Effector CD4-positive, alpha-beta T cell (primary cell): ENCODE results near the gene KDM4B.

ENCODE experiments used
- DNase-seq: peaks from one replicate; pipeline ENCODE4 v3.0.0-alpha.2; 2020

KDM4B gene

GRCh38 chr19:5126498-5127223 lies 157.7 kb downstream of the KDM4B start:
- no peak for DNase-seq

- no peak for DNase-seq
Observed at GRCh38 chr19:5127717-5128116, 158.8 kb downstream of the KDM4B start.

DNA sequence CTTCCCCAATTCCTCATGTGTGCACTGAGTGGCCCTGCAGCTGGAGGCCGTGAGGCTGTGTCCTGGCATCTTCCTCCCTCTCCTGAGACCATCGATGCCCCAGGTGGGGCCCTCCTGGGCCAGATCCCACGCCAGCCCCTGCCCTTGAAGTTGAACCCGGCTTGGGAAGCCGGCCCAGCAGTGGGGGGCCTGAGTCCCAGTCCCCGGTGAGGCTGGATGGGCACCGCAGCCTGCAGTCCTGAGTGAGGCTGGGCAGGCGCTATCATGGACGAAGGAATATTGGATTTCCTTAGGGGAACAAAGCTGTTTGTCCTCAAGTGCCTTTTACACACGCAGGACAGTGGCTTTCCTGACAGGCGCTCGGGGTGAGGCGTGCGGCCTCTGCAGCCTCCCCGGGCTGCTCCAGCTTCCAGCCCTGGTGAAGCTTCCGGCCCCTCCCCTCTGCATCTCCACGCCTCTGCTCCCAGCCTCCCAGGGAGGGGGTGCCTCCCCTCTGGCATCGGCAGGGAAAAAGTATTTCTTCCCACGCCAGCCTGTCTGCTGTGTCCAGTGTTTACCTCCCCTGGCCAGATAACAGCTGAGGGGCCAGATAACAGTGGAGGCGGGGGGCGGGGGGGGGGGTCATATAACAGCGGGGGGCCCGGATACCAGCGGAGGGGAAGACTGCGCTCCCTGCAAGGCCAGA lies 159.5 kb downstream of the KDM4B start:
- DNase-seq: no peak

DNA sequence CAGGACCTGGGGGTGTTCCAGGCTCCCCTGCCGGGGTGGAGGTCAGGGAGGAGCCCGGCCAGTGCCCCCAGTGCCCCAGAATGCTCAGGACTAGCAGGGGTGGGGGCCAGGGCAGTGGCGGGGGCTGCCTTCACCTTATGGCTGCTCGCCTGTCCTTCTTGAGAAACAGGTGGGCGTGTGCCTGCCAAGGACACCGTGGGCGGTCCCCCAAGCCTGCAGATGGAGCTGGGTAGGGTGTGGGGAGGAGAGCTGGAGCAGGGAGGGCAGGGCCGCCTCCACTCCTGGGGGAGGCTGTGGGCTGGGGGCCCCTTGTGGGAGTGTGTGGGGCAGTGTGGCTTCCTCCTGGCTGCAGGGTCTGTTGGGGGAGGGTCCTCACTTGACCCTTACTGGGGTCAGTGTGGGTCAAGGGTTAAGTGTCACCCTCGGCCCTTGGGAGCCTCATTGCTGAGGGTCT lies 160.1 kb downstream of the KDM4B start:
- DNase-seq: no peak

DNA sequence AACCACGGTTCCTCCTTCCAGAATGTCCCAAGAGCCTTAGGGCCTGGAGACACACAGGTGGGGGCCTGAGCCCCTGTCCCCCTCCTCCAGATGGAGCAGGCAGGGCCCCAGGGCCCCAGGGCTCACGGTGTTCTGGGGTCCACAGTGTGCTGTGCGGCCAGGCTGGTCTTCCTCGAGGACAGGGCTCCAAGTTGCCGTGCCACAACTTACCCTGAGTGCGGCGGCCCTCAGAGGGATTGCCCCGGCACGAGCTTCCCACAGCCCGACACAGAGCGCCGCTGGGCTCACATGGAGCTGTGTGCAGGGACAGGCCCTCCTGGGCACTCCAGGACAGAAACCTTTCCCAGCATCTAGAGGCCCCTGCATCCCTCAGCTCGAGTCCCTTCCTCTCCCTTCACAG lies 160.8 kb downstream of the KDM4B start:
- DNase-seq: no peak

- peak; percentile 59 for DNase-seq
Observed at GRCh38 chr19:5130371-5131030, 161.6 kb downstream of the KDM4B start.

DNA sequence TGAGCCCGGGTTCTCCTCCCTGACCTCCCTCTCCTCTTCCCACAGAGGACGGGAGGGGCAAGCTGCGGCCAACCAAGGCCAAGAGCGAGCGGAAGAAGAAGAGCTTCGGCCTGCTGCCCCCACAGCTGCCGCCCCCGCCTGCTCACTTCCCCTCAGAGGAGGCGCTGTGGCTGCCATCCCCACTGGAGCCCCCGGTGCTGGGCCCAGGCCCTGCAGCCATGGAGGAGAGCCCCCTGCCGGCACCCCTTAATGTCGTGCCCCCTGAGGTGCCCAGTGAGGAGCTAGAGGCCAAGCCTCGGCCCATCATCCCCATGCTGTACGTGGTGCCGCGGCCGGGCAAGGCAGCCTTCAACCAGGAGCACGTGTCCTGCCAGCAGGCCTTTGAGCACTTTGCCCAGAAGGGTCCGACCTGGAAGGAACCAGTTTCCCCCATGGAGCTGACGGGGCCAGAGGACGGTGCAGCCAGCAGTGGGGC lies 162.2 kb downstream of the KDM4B start:
- DNase-seq: no peak

DNA sequence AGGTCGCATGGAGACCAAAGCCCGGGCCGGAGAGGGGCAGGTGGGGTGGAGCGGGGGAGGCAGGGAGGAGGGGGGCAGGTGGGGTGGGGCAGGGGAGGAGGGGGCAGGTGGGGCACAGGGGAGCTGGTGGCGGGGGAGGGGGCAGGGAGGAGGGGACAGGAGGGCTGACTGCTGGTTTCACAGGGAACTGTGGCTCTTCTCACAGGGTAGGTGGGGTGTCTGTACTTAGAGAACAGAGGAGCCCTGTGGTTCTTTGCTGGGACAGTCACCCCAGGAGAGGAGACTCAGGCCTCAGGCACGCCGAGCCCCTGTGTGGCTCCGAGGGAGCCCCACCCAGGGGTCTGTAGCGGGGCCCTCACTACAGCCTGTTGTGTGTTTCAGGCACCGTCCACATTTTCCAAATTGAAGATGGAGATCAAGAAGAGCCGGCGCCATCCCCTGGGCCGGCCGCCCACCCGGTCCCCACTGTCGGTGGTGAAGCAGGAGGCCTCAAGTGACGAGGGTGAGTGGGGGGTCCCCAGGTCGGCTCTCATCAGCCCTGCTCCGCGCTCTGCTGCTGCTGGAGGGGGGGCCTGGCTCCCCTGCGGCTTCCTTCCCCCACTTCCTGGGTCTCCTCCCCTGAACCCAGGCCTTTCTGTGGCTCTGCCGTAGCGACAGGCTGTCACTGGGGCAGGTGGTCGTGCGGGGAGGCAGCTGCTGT lies 162.7 kb downstream of the KDM4B start:
- DNase-seq: no peak

GRCh38 chr19:5132206-5132560 lies 163.3 kb downstream of the KDM4B start:
- DNase-seq: no peak

DNA sequence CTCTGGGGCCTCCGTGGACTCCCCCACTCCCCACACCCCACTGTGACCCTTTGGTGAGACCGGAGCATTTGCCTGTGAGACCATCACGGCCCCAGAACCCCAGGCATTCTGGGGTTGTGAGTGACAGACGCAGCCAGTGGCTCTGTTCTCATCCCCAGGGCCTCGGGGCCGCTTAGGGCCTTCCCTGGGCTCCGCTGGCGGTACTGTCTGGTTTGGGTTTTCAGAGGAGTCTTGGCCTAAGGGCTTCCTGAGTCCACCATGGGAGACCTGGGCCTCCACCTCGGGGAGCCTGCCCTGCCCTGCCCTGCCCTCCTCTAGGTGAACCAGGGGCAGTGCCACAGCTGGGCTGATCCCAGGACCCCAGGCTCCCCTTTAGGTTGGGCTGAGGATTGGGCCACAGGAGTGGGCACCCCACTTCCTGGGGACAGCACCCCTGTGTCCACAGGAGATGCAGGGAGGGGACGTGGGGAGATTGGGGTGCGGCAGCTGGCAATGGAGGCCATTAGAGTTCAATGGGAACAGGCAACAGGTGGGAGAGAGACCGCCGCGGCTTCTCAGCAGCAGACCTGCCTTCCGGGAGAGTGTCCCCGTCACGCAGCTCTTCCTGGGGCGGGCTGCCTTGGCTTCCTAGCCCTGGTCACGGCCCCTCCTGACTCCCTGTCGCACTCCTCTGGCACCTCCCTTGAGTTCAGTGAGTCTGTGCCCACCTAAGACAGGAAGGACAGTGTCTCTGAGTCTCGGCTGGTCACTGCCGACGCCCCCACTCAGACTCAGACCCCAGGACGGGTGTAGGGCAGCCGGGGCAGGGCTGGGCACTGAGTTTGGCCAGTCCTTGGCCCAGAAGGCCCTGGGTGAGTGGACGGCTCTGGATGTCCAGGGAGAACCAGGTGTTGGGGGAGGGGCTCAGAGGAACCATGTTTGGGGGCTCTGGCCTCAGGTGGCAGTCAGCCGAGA lies 164.1 kb downstream of the KDM4B start:
- DNase-seq: no peak

DNA sequence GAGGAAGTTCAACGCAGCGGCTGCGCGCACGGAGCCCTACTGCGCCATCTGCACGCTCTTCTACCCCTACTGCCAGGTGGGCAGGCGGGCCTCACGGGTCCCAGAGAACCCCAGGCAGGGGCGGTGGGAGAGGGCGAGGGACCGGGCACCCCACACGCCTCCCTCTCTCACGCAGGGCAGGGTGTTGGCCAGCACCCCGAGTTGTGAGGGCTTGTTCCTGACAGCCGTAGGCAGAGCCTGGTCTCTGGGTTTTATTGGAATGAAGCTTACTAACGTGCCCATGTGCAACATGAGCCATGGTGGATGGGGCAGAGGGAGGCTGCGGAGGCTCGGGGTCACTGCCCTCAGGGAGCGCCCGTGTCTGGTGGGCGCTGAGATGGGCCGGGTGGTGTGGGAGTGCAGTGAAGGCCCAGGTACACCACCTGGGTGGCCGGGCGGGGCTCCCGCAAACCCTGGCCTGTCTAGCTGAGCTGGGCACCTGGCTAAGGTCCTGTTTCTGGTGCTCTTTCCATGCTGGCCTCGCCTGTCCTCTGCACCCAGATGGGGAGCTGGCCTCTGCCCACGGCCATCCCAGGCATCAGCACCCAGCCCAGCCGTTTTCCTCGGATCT lies 165.2 kb downstream of the KDM4B start:
- no peak for DNase-seq

DNA sequence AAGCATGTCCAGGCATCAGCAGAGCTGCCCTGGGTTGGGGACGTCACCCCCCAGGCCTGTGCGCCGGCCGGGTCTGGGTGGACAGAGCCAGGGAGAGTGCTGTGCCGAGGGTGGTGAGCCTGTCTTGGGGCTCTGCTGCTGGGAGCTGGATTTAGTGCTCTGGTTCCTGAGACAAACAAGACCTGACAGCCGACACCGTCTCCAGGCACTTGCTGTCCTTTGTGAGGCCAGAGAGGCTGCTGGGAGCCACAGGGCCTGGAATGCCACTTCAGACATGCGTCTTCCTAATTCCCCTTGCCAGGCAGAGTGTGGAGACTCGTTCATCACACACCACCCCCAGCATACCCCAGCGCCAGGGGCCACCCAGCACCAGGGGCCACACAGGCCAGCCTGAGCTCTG lies 165.8 kb downstream of the KDM4B start:
- no peak for DNase-seq

DNA sequence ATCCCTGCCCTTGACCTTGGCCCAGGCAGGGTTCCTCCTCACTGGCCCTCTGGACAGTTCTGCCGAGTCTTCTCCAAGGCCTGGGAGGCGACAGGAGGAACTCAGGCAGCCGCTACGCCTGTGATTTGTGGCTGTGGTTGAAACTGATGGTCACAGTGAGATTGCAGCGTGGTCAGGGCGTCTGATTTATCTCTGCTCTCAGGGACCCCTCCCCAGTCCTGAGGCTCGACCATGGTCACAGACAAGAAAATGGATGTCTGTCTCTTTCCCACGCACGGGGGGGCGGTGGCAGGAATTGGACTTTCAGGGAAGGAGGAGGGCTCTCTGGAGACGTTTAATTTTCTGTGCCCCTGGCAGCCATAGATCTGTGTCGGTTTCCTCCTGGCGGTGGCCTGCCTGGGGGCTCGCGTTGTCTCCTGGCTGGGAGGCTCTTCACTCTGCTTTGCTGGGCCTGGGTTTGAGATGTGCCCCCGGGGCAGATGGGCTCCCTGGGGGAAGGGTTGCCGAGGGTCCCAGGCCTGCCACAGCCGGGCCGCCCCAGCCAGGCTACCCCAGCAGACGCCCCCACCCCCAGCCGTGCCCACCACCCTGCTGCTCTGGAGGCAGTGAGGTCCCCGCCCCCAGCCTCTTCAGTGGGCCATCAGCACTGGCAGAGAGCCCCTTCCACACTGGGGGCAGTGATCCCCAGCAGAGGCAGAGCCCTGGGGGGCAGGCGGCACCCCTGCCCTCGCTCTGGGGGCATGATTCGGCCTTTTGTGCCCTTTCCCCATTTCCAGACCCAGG lies 167.4 kb downstream of the KDM4B start:
- no peak for DNase-seq

DNA sequence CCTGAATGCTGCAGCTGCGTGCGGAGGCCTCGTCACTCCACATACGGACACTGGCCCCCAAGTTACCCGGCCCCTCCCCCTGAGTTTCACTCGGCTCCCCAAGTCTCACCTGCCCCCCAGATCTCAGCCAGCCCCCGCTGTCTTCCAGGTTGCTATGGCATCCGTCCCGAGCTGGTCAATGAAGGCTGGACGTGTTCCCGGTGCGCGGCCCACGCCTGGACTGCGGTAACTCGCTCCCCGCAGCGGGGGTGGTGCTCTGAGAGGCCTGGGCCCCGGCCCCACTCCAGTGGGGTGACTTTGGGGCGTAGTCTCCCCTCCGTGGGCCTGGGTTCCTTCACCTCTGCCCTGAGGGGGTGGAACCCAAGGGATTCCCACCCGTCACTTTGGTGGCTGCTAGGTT lies 168.2 kb downstream of the KDM4B start:
- DNase-seq: no peak

DNA sequence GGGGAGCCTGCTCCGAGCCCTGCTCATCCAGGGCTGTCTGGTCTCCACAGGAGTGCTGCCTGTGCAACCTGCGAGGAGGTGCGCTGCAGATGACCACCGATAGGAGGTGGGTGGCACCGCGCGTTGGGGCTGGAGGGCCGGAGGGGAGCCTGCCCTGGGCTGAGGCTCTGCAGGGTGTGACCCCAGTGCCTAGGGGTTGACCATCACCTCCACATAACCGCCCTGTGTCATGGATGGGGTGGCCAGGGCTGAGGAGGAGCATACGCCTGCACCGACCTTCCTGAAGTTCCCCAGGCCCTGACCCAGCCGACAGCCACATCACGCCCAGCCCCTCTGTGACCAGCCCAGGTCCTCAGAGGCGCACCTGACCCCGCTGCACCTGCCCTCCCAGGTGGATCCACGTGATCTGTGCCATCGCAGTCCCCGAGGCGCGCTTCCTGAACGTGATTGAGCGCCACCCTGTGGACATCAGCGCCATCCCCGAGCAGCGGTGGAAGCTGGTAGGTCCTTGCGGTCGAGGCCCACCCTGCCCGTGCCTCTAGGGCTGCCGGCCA lies 168.7 kb downstream of the KDM4B start:
- DNase-seq: no peak

- DNase-seq: peak; percentile 37
Observed at GRCh38 chr19:5138606-5139582, 170.0 kb downstream of the KDM4B start.

DNA sequence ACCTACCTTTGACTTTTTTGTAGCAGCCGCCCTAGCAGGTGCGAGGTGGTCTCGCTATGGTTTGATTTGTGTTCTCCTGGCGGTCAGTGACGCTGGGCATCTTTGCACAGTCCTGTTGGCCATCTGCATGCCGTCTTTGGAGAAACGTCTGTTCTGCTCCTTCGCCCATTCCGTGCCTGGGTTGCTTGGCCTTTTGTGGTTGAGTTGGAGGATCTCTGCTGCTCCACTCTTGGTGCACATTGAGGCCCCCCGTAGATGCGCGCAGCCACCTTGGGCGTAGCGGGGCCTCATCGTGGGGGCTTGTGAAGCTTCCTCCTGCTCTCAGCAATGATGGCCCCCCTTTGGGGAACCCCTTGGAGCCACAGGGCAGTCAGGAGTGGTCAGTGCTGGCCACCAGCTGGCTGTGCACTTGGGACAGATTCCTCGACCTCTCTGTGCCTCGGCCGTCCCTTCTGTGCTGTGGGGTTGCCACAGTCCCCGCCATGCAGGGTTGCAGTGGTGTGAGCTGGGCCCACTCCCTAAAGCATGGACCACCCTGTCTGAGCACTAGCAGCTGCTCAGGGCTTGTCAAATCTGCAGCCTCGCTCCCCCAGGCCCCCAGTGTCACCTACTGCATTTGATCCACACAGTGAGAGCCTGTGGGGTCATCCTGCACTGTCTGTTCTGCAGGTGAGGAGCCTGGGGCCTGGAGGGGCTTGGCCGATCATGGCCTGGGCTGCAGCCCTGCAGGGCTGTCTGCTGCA lies 170.8 kb downstream of the KDM4B start:
- no peak for DNase-seq

DNA sequence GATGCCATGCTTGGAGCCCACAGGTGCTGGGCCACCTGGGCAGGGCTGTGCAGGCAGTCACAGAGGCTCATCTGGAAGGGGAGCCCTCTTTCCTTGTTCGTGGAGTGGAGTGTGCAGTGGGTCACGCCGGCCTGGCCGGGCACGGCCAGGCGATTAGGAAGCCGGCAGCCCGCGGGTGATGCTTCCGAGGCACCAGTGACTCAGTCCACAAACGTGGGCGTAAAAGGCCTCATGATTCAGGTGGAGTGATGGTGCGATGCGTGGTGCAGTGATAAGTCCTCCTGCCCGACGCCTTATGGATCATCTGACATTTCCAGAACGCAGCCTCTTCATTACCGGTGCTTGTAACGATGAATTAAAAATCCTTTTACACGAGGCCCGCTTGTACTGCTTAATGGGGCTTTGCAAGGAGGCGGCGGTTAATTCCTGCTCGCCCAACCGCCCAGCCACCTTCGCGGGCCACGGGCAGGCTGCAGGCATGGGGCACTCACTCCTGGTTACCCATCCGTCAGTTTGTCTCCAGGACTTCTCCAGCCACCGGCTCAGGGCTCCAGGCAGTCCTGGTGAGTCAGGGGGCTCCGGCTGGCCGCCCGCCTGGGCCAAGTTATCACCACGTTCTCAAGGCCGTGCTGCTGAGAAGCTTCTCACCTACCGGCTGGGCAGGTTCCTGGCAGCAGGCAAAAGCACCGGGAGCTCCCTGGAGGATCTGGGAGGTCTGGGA lies 172.4 kb downstream of the KDM4B start:
- DNase-seq: no peak
